GDM1 (cell line): ENCODE results near the gene ARHGAP27.
A peak's percentile ranks its signal among the peaks of the same experiment; 100 is the strongest.

Source experiments
- DNase-seq: peaks from one replicate; lab custom pipeline; 2025; lab: John Stamatoyannopoulos, UW

ARHGAP27 gene

GRCh38 chr17:45430006-45430737 lies 2.5 kb downstream of the ARHGAP27 start:
- no peak for DNase-seq

GRCh38 chr17:45429339-45430005 lies 3.2 kb downstream of the ARHGAP27 start:
- no peak for DNase-seq

GRCh38 chr17:45428931-45429338 lies 3.7 kb downstream of the ARHGAP27 start:
- no peak for DNase-seq

- DNase-seq: peak; percentile 77
These were observed 4.5 kb downstream of the ARHGAP27 start for GRCh38 chr17:45428050-45428617.

- no peak for DNase-seq
These were observed 5.4 kb downstream of the ARHGAP27 start for GRCh38 chr17:45427181-45427835.

- no peak for DNase-seq
These were observed 6.1 kb downstream of the ARHGAP27 start for GRCh38 chr17:45426561-45426960.

GRCh38 chr17:45425984-45426413 lies 6.7 kb downstream of the ARHGAP27 start:
- no peak for DNase-seq

GRCh38 chr17:45425125-45425983 lies 7.3 kb downstream of the ARHGAP27 start:
- DNase-seq: no peak

GRCh38 chr17:45424769-45425124 lies 7.9 kb downstream of the ARHGAP27 start:
- no peak for DNase-seq

- no peak for DNase-seq
These were observed 8.7 kb downstream of the ARHGAP27 start for GRCh38 chr17:45423975-45424335.

GRCh38 chr17:45423304-45423974 lies 9.2 kb downstream of the ARHGAP27 start:
- no peak for DNase-seq

- DNase-seq: no peak
These were observed 17.4 kb downstream of the ARHGAP27 start for GRCh38 chr17:45414990-45415881.

- no peak for DNase-seq
These were observed 19.2 kb downstream of the ARHGAP27 start for GRCh38 chr17:45413498-45413923.

- DNase-seq: no peak
These were observed 21.1 kb downstream of the ARHGAP27 start for GRCh38 chr17:45411348-45412105.

GRCh38 chr17:45410144-45411091 lies 22.3 kb downstream of the ARHGAP27 start:
- peak; percentile 67 for DNase-seq

- no peak for DNase-seq
These were observed 23.0 kb downstream of the ARHGAP27 start for GRCh38 chr17:45409659-45410076.

GRCh38 chr17:45408611-45409421 lies 23.9 kb downstream of the ARHGAP27 start:
- no peak for DNase-seq
